Endothelial cell of umbilical vein (primary cell): ENCODE measurements around the gene CYP2A7.
"Not testable (repeated sequence)": the region's sequence is repeated elsewhere in the genome, so short reads cannot be mapped to it uniquely, and the experiment has no call there.

Experiments
- CTCF ChIP-seq, 2 donors: IDR thresholded peaks; 1 replicate in 1 of 2; 2 replicates in 1 of 2; pipeline ENCODE4 v1.5.1; 2011; ENCODE audit warnings: low read length in 2 of 2, mild to moderate bottlenecking in 2 of 2, moderate library complexity in 2 of 2, control low read depth in 1 of 2, inconsistent platforms in 1 of 2, low read depth in 1 of 2; ENCODE audit not compliant: insufficient read depth in 1 of 2; ENCODE audit errors: extremely low read depth in 1 of 2
- MYC ChIP-seq: IDR thresholded peaks from one replicate; pipeline ENCODE4 v1.6.1; 2011; ENCODE audit warnings: mild to moderate bottlenecking, low read depth, low read length
- POLR2AphosphoS5 ChIP-seq: IDR thresholded peaks from 2 replicates; pipeline ENCODE4 v1.6.1; 2012; ENCODE audit warnings: low read depth, mild to moderate bottlenecking, control low read depth, low read length, moderate library complexity; ENCODE audit not compliant: insufficient read depth

GRCh38 chr19:40842012-40842411 is 40.0 kb downstream of the CYP2A7 start:
- TF ChIP-seq CTCF (IDR thresholded peaks at IDR 0.05; ENCODE audit: extremely low read depth in 1 of 2, insufficient read depth in 1 of 2, low read depth in 1 of 2, low read length in 2 of 2); MYC; POLR2AphosphoS5: not testable (repeated sequence)
